Astrocyte (in vitro differentiated cells and primary cell): ENCODE data around the gene TEX22.

Experiments used
- CTCF ChIP-seq: IDR thresholded peaks from 2 replicates; pipeline ENCODE4 v1.5.1; 2011; ENCODE audit warnings: low read depth, mild to moderate bottlenecking, inconsistent platforms, low read length, moderate library complexity; ENCODE audit not compliant: insufficient read depth
- EZH2 ChIP-seq: IDR thresholded peaks from 2 replicates; pipeline ENCODE4 v1.6.1; 2012; ENCODE audit warnings: mild to moderate bottlenecking, low read length, inconsistent platforms; ENCODE audit not compliant: insufficient read depth

GRCh38 chr14:105409364-105409763 is 11.0 kb downstream of the TEX22 start:
- TF ChIP-seq CTCF: no peak
- TF ChIP-seq EZH2: no peak
